Activated naive CD8-positive, alpha-beta T cell treated with anti-CD3 and anti-CD28 coated beads, Interleukin-2, amount 10 ng/mL, durations not matched to agents 7 days and 5 days (primary cell): ENCODE data around the gene BTF3L4. TPM values are rescaled to one million over a fixed set of nuclear protein-coding genes. Genes with fewer than 3 reads are reported as not detected.

ENCODE experiments used
- ATAC-seq: fragments of 150-1000 bp; cut with Tn5 transposase; one replicate; pipeline ENCODE4 v1.10.0; 2021; ENCODE audit warnings: low read depth, moderate library complexity
- POLR2A ChIA-PET: fragments of 350-600 bp; sonication (Branson Sonifier 250); formaldehyde crosslinking; loops from one replicate; lab custom pipeline; 2021; ENCODE audit warnings: antibody characterized with exemption; lab: Charles Lee
- DNase-seq: peaks from one replicate; pipeline ENCODE4 v3.0.0; 2021
- H3K27ac Mint-ChIP-seq: one replicate; pipeline ENCODE4 v1.8.0; 2022; ENCODE audit warnings: mild to moderate bottlenecking, mixed read lengths
- H3K27me3 Mint-ChIP-seq: one replicate; pipeline ENCODE4 v1.8.0; 2022; ENCODE audit warnings: mild to moderate bottlenecking, moderate library complexity, mixed read lengths
- H3K36me3 Mint-ChIP-seq: one replicate; pipeline ENCODE4 v1.8.0; 2021; ENCODE audit warnings: mild to moderate bottlenecking, mixed read lengths
- H3K4me1 Mint-ChIP-seq: one replicate; pipeline ENCODE4 v1.8.0; 2021; ENCODE audit warnings: mixed read lengths
- H3K4me3 Mint-ChIP-seq: one replicate; pipeline ENCODE4 v1.8.0; 2022; ENCODE audit warnings: mild to moderate bottlenecking, moderate library complexity, mixed read lengths
- H3K9me3 Mint-ChIP-seq: one replicate; pipeline ENCODE4 v1.8.0; 2021; ENCODE audit warnings: mixed read lengths
- total RNA-seq, 2 experiments: library from RNA; stranded (reverse); gene quantifications; one replicate each; pipeline ENCODE4 v1.2.3, GENCODE V29; 2021

Gene BTF3L4
- total RNA-seq, 2 experiments from 2014 or later: 31.4 to 41.0 TPM

GRCh38 chr1:52102336-52103013, 46.4 kb downstream of the BTF3L4 start:
- ATAC-seq (peak; percentile 45), DNase-seq (no peak)
- Mint-ChIP-seq H3K36me3 (peaks cover 3% of the 10 kb centered on the region), H3K4me3 (peak overlapping the region; percentile 41), H3K27ac (peak overlapping the region; percentile 24), H3K9me3 (no peaks in the 10 kb centered on the region), H3K27me3 (peaks cover 3% of the 10 kb centered on the region), H3K4me1 (peaks cover 12% of the 10 kb centered on the region)
- POLR2A ChIA-PET: no interaction called here

DNA sequence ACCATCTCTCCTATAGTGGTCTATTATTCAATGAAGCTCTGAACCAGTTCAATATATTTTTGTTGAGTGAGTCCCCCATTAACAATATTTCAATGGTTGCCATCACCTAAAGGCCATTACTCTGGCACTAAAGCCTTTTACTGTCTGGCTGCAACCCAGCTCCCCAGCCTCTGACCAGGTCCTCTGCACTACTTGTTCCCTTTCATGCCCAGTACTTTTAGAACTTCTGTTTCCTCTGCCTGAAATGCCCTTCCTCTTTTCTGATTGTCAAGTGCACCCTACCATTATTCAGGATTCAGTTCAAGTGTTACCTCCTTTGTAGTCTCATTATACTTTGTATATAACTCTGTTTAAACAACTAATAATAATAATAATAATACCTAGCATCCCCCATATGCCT, 55.4 kb downstream of the BTF3L4 start:
- H3K4me3 Mint-ChIP-seq: no peak overlapping the region
- H3K9me3 Mint-ChIP-seq: no peaks in the 10 kb centered on the region
- ATAC-seq (no peak), DNase-seq (no peak)
- peaks cover 4% of the 10 kb centered on the region for H3K27me3 Mint-ChIP-seq
- H3K36me3 Mint-ChIP-seq: no peaks in the 10 kb centered on the region
- POLR2A ChIA-PET: no interaction called here
- H3K27ac Mint-ChIP-seq: no peak overlapping the region
- peaks cover 2% of the 10 kb centered on the region for H3K4me1 Mint-ChIP-seq

DNA sequence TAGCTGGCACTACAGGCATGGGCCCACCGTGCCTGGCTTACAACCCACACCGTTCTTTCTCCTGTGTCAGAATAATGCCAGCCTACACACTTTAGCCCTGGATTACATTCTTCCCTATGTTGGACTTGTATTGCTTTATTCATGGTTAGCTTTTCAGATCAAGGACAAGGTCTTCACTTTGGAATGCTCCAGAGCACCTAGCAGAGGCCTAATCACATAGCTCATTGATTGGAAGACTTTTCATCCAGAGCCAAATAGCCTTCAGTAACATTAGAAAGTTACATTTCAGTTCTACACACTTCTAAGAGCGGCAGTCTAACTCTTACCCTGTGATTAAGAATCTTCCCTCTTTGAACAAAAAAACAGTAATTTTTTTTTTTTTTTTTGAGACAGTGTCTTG, 56.4 kb downstream of the BTF3L4 start:
- Mint-ChIP-seq H3K27ac (no peak overlapping the region), H3K36me3 (no peaks in the 10 kb centered on the region), H3K4me3 (no peak overlapping the region), H3K9me3 (no peaks in the 10 kb centered on the region), H3K27me3 (peaks cover 4% of the 10 kb centered on the region), H3K4me1 (peaks cover 3% of the 10 kb centered on the region)
- POLR2A ChIA-PET: interaction anchor here (0.7 kb wide), 1 partner anchor 612 kb away, joined by 3 read pairs; no protein-coding TSS in a partner anchor
- ATAC-seq (no peak), DNase-seq (no peak)

DNA sequence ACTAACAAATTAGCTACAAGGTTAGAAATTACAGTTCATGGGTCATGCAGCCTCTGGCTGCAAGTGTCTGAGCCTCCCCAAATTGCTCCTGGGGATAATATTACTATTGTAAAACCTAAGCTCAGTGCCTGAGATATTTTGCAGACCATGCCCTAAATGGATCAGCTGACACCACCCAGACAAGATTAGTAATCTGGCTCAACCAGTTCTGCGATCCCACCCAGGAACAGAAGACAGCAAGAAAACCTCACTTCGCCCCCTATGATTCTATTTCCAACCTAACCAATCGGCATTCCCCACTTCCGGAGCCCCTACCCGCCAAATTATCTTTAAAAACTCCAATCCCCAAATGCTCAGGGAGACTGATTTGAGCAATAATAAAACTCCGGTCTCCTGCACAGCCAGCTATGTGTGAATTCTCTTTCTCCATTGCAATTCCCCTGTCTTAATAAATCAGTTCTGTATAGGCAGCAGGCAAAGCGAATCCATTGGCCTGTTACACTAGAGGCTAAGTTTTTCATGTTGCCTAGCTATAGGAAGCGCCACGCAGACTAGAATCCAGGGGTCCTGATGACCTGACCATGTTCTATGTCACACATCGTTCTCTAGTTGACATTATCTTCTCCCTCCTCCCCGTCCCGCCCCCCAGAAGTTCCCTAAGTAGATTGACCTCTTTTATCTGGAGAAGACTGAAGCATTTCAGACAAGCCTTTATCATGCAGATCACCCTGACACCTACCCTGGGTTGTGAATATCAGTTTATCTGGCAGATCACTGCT, 63.4 kb downstream of the BTF3L4 start:
- H3K4me1 Mint-ChIP-seq: peaks cover 5% of the 10 kb centered on the region
- no peaks in the 10 kb centered on the region for H3K36me3 Mint-ChIP-seq
- H3K4me3 Mint-ChIP-seq: no peak overlapping the region
- DNase-seq (no peak), ATAC-seq (no peak)
- no peak overlapping the region for H3K27ac Mint-ChIP-seq
- POLR2A ChIA-PET: no interaction called here
- H3K9me3 Mint-ChIP-seq: no peaks in the 10 kb centered on the region
- peaks cover 2% of the 10 kb centered on the region for H3K27me3 Mint-ChIP-seq

DNA sequence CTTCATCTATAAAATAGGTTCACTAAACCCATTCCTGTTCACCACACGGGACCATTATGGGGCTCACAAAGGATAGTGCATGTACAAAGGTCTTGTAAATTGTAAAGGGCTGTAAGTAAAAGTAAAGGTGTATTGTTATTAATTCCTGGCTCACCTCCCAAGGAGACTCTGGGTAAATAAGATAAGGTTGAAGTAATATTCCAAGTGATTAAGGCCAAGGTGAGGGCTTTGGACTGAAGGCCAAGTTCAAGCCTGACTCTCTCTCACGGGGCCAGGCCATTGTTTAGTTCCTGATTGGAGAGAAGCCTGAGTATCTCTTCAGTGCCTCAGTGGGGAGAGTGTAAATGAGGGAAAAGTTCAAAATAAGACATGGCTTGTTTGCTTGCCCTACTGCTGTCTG, 66.3 kb downstream of the BTF3L4 start:
- Mint-ChIP-seq H3K36me3 (no peaks in the 10 kb centered on the region), H3K4me3 (no peak overlapping the region), H3K9me3 (no peaks in the 10 kb centered on the region), H3K27ac (no peak overlapping the region), H3K27me3 (peaks cover 4% of the 10 kb centered on the region), H3K4me1 (peaks cover 3% of the 10 kb centered on the region)
- POLR2A ChIA-PET: no interaction called here
- DNase-seq: no peak
- no peak for ATAC-seq

GRCh38 chr1:52123622-52124021, 67.5 kb downstream of the BTF3L4 start:
- Mint-ChIP-seq H3K27ac (no peak overlapping the region), H3K4me1 (peaks cover 2% of the 10 kb centered on the region), H3K4me3 (no peak overlapping the region), H3K27me3 (peaks cover 10% of the 10 kb centered on the region), H3K9me3 (no peaks in the 10 kb centered on the region), H3K36me3 (no peaks in the 10 kb centered on the region)
- ATAC-seq (no peak), DNase-seq (no peak)
- POLR2A ChIA-PET: no interaction called here

- no peaks in the 10 kb centered on the region for H3K36me3 Mint-ChIP-seq
- ATAC-seq: no peak
- H3K4me3 Mint-ChIP-seq: no peak overlapping the region
- DNase-seq: no peak
- no peaks in the 10 kb centered on the region for H3K9me3 Mint-ChIP-seq
- POLR2A ChIA-PET: no interaction called here
- H3K27me3 Mint-ChIP-seq: peaks cover 22% of the 10 kb centered on the region
- peaks cover 2% of the 10 kb centered on the region for H3K4me1 Mint-ChIP-seq
- no peak overlapping the region for H3K27ac Mint-ChIP-seq
These were observed 69.8 kb downstream of the BTF3L4 start for GRCh38 chr1:52125736-52126359.

GRCh38 chr1:52127181-52128180, 71.4 kb downstream of the BTF3L4 start:
- peaks cover 27% of the 10 kb centered on the region for H3K27me3 Mint-ChIP-seq
- ATAC-seq (no peak), DNase-seq (no peak)
- no peak overlapping the region for H3K27ac Mint-ChIP-seq
- POLR2A ChIA-PET: no interaction called here
- H3K4me3 Mint-ChIP-seq: no peak overlapping the region
- H3K9me3 Mint-ChIP-seq: no peaks in the 10 kb centered on the region
- peaks cover 2% of the 10 kb centered on the region for H3K4me1 Mint-ChIP-seq
- no peaks in the 10 kb centered on the region for H3K36me3 Mint-ChIP-seq

- ATAC-seq: peak; percentile 34
- peak overlapping the region; percentile 44 for H3K4me3 Mint-ChIP-seq
These were observed 83.9 kb downstream of the BTF3L4 start for GRCh38 chr1:52139817-52140540.

More at GRCh38 chr1:52139817-52140540, 83.9 kb downstream of the BTF3L4 start:
- Mint-ChIP-seq H3K27ac (no peak overlapping the region), H3K27me3 (peaks cover 10% of the 10 kb centered on the region), H3K4me1 (peaks cover 27% of the 10 kb centered on the region), H3K36me3 (no peaks in the 10 kb centered on the region), H3K9me3 (no peaks in the 10 kb centered on the region)
- POLR2A ChIA-PET: no interaction called here
- no peak for DNase-seq

Other genes with a start within 250 kb of the BTF3L4 start
- gene NRDC, start 177.6 kb upstream of the BTF3L4 start, total RNA-seq: 100 to 1,000 TPM; 158 to 170 TPM
- gene RAB3B, start 65.6 kb upstream of the BTF3L4 start, total RNA-seq: under 1 TPM; 0.03 to 0.06 TPM
- gene KTI12, start 22.5 kb upstream of the BTF3L4 start, total RNA-seq: 10 to 100 TPM; 12.5 to 14.6 TPM
- 10 to 100 TPM; 43.1 to 44.4 TPM for gene TXNDC12, start 1.1 kb upstream of the BTF3L4 start, total RNA-seq
- gene ZFYVE9, start 85.8 kb downstream of the BTF3L4 start, total RNA-seq: 1 to 10 TPM; 4.5 to 5.5 TPM